Ishikawa (cell line): Measurements from ENCODE around the gene RNF157.

Source experiments
- CEBPB ChIP-seq: IDR thresholded peaks from 2 replicates; pipeline ENCODE4 v1.6.1; 2012
- CREB1 ChIP-seq: IDR thresholded peaks from 2 replicates; pipeline ENCODE4 v1.6.1; 2012; ENCODE audit warnings: low read depth
- EGR1 ChIP-seq: IDR thresholded peaks from 2 replicates; pipeline ENCODE4 v1.6.1; 2012
- EP300 ChIP-seq: IDR thresholded peaks from 2 replicates; pipeline ENCODE4 v1.6.1; 2012; ENCODE audit warnings: borderline replicate concordance
- FOXM1 ChIP-seq: IDR thresholded peaks from 2 replicates; pipeline ENCODE4 v1.6.1; 2012; ENCODE audit warnings: low read depth, borderline replicate concordance
- MAX ChIP-seq: IDR thresholded peaks from 2 replicates; pipeline ENCODE4 v1.6.1; 2012
- NFIC ChIP-seq: IDR thresholded peaks from 2 replicates; pipeline ENCODE4 v1.6.1; 2012
- RAD21 ChIP-seq: IDR thresholded peaks from 2 replicates; pipeline ENCODE4 v1.6.1; 2012; ENCODE audit warnings: low read depth
- REST ChIP-seq: IDR thresholded peaks from 2 replicates; pipeline ENCODE4 v1.6.1; 2012; ENCODE audit warnings: low read depth, mild to moderate bottlenecking
- TAF1 ChIP-seq: IDR thresholded peaks from 2 replicates; pipeline ENCODE4 v1.6.1; 2012; ENCODE audit warnings: low read depth, mild to moderate bottlenecking
- TCF12 ChIP-seq: IDR thresholded peaks from 2 replicates; pipeline ENCODE4 v1.6.1; 2012; ENCODE audit warnings: low read depth
- TEAD4 ChIP-seq: IDR thresholded peaks from 2 replicates; pipeline ENCODE4 v1.6.1; 2012
- USF1 ChIP-seq: IDR thresholded peaks from 2 replicates; pipeline ENCODE4 v1.6.1; 2012
- YY1 ChIP-seq: IDR thresholded peaks from 2 replicates; pipeline ENCODE4 v1.6.1; 2012; ENCODE audit warnings: low read depth
- ZBTB7A ChIP-seq: IDR thresholded peaks from 2 replicates; pipeline ENCODE4 v1.6.1; 2012; ENCODE audit warnings: low read depth

The RNF157 gene

DNA sequence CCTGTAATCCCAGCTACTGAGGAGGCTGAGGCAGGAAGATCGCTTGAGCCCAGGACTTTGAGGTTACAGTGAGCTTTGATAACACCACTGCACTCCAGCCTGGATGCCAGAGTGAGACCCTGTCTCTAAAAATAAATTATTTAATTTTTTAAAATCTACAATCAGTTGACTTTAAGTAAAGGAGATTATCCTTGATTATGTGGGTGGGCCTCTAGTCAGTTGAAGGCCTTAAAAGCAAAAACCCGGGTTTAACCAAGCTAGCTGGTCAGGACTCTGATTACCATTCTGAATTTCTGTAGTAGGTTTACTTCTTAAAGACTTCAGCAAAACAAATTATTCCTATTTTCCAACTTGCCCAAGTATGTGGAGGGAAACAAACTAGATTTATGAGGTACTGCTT is 4.4 kb downstream of the RNF157 start:
- no peak for TF ChIP-seq TCF12

- no peak for TF ChIP-seq CREB1
- TF ChIP-seq REST = no peak
- no peak for TF ChIP-seq YY1
- no peak for TF ChIP-seq TAF1
- no peak for TF ChIP-seq USF1
- no peak for TF ChIP-seq EGR1
- no peak for TF ChIP-seq TEAD4
- no peak for TF ChIP-seq ZBTB7A
- no peak for TF ChIP-seq TCF12
- no peak for TF ChIP-seq CEBPB
- no peak for TF ChIP-seq NFIC
- no peak for TF ChIP-seq EP300
- TF ChIP-seq MAX = no peak
- TF ChIP-seq FOXM1 = no peak
- no peak for TF ChIP-seq RAD21
Observed at GRCh38 chr17:76234354-76234679, 6.0 kb downstream of the RNF157 start.

GRCh38 chr17:76233588-76234353 is 6.5 kb downstream of the RNF157 start:
- TF ChIP-seq FOXM1 = no peak
- TF ChIP-seq REST = no peak
- TF ChIP-seq MAX = no peak
- TF ChIP-seq EP300 = no peak
- TF ChIP-seq CREB1 = no peak
- TF ChIP-seq TCF12 = no peak
- TF ChIP-seq TAF1 = no peak
- TF ChIP-seq TEAD4 = no peak
- TF ChIP-seq NFIC = no peak
- no peak for TF ChIP-seq YY1
- TF ChIP-seq ZBTB7A = no peak
- no peak for TF ChIP-seq USF1
- TF ChIP-seq EGR1 = no peak
- TF ChIP-seq RAD21 = no peak
- no peak for TF ChIP-seq CEBPB

DNA sequence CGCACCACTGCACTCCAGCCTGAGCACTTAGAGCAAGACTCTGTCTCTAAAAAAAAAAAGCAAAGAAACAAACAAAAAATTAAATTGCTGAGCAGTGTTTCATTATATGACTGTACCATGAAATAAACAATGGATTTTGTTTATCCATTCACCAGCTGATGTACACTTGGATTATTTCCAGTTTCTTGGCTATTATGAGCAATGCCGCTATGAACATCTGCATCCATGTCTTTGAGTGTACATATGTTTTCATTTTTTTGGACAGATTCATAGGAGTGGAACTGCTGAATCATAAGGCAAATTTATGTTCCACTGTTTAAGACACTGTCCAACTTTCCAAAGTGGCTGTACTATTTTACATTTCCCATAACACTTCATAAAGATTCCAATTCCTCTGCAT is 8.0 kb downstream of the RNF157 start:
- TF ChIP-seq USF1 = no peak
- no peak for TF ChIP-seq MAX
- no peak for TF ChIP-seq RAD21
- no peak for TF ChIP-seq TEAD4
- no peak for TF ChIP-seq CREB1
- TF ChIP-seq NFIC = no peak
- TF ChIP-seq ZBTB7A = no peak
- no peak for TF ChIP-seq EGR1
- TF ChIP-seq YY1 = no peak
- no peak for TF ChIP-seq TAF1
- no peak for TF ChIP-seq REST
- no peak for TF ChIP-seq TCF12
- TF ChIP-seq CEBPB = no peak
- no peak for TF ChIP-seq EP300
